A549 (cell line): ENCODE results near the gene TDRD12. TPM values are rescaled to one million over a fixed set of nuclear protein-coding genes. Genes with fewer than 3 reads are reported as not detected.

Experiments used
- ATAC-seq, 2 experiments: fragments of 200-7000 bp in 1 of 2; fragments of >200 bp in 1 of 2; cut with Nextera tagmentation in 1 of 2; cut with Tn5 transposase in 1 of 2; 3 replicates each; pipeline versions ENCODE4 v1.8.0 to v1.9.1; 2018 to 2020; ENCODE audit warnings: mild to moderate bottlenecking in 1 of 2, moderate library complexity in 1 of 2
- CTCF ChIA-PET: fragments of 300-600 bp; sonication (Branson Sonifier 250); formaldehyde crosslinking; extraction: SDS; loops from one replicate; lab custom pipeline; 2021; ENCODE audit warnings: antibody characterized with exemption, inconsistent platforms; lab: Yijun Ruan, JAX
- POLR2A ChIA-PET: fragments of 350-600 bp; formaldehyde crosslinking; extraction: SDS; loops from one replicate; lab custom pipeline; 2021; ENCODE audit warnings: antibody characterized with exemption, inconsistent platforms; lab: Yijun Ruan, JAX
- DNase-seq, 2 experiments: peaks; one replicate each; pipeline versions ENCODE4 v3.0.0 to v3.0.0-alpha.2; 2011 to 2016; ENCODE audit warnings: low read depth in 1 of 2, low spot score in 1 of 2
- FAIRE-seq: peaks from 2 replicates; lab custom pipeline; 2011; peaks lifted over from hg19 to GRCh38; lab: Jason Lieb, UNC
- H3K27ac ChIP-seq, 2 experiments: fragments of >200 bp; sonication (Bioruptor Twin); formaldehyde crosslinking; 3 replicates each; pipeline ENCODE4 v1.5.1; 2016 to 2017
- H3K4me1 ChIP-seq: fragments of >200 bp; sonication (Bioruptor Twin); formaldehyde crosslinking; 3 replicates; pipeline ENCODE4 v1.6.1; 2016
- H3K4me2 ChIP-seq: fragments of >200 bp; sonication (Bioruptor Twin); formaldehyde crosslinking; 3 replicates; pipeline ENCODE4 v1.6.1; 2016
- H3K4me3 ChIP-seq: fragments of >200 bp; sonication (Bioruptor Twin); formaldehyde crosslinking; 3 replicates; pipeline ENCODE4 v1.5.1; 2016
- H3K9me3 ChIP-seq: fragments of >200 bp; sonication (Bioruptor Twin); formaldehyde crosslinking; 3 replicates; pipeline ENCODE4 v1.6.1; 2016
- BHLHE40 ChIP-seq: IDR thresholded peaks from 2 replicates; pipeline ENCODE4 v1.6.1; 2012; ENCODE audit warnings: low read depth, low read length, inconsistent platforms
- CBX2 ChIP-seq: fragments of 200-600 bp; sonication (generic); IDR thresholded peaks from 2 replicates; pipeline ENCODE4 v1.6.1; 2016; ENCODE audit warnings: low read depth, mild to moderate bottlenecking, borderline replicate concordance
- CEBPB ChIP-seq, 2 experiments: fragments of >200 bp in 1 of 2; sonication (Bioruptor Twin) in 1 of 2; formaldehyde crosslinking in 1 of 2; IDR thresholded peaks; 2 replicates each; pipeline ENCODE4 v1.6.1; 2012 to 2016
- EHF ChIP-seq: fragments of 250-450 bp; sonication (Bioruptor Pico); IDR thresholded peaks from 2 replicates; pipeline ENCODE4 v1.5.0; 2020; ENCODE audit warnings: mild to moderate bottlenecking
- EHMT2 ChIP-seq: fragments of 200-600 bp; sonication (generic); IDR thresholded peaks from 2 replicates; pipeline ENCODE4 v1.6.1; 2016; ENCODE audit warnings: antibody characterized with exemption, low read depth, mild to moderate bottlenecking, moderate library complexity
- EP300 ChIP-seq, 2 experiments: fragments of >200 bp; sonication (Bioruptor Twin); formaldehyde crosslinking; IDR thresholded peaks; 2 replicates in 1 of 2; 3 replicates in 1 of 2; pipeline ENCODE4 v1.6.1; 2016 to 2017
- TFCP2L1 ChIP-seq: fragments of 250-450 bp; sonication (Bioruptor Pico); IDR thresholded peaks from 2 replicates; pipeline ENCODE4 v1.5.0; 2021; ENCODE audit warnings: mild to moderate bottlenecking
- ZSCAN20 ChIP-seq: fragments of 250-450 bp; sonication (Bioruptor Pico); IDR thresholded peaks from 2 replicates; pipeline ENCODE4 v1.8.0; 2022; ENCODE audit warnings: mild to moderate bottlenecking, moderate library complexity
- WGBS: methylation state at CpG from one replicate; pipeline ENCODE4 v1.1.6; 2017; ENCODE audit errors: missing lambda C conversion rate; 5-methylcytosine and 5-hydroxymethylcytosine counted together
- polyA plus RNA-seq, 4 experiments: library from polyadenylated mRNA; depleted of rRNA in 3 of 4; stranded (reverse); fragments of >200 nt; fragmentation: RNase III in 1 of 4; extraction: RNeasy Plus Mini Kit Qiagen cat#74134 plus additional on column Dnase treatment in 1 of 4; gene quantifications; 2 replicates in 3 of 4; 3 replicates in 1 of 4; pipeline ENCODE4 v1.2.3, GENCODE V29; 2011 to 2017
- TF ChIP-seq, protein P1 (sequence below): fragments of 250-450 bp; sonication (Bioruptor Pico); IDR thresholded peaks from 2 replicates; pipeline ENCODE4 v1.5.0; 2021; ENCODE audit warnings: mild to moderate bottlenecking, moderate library complexity, borderline replicate concordance
- TF ChIP-seq, protein P2 (sequence below): IDR thresholded peaks from 2 replicates; pipeline ENCODE4 v1.6.1; 2012
- TF ChIP-seq, protein P3 (sequence below): IDR thresholded peaks from 2 replicates; pipeline ENCODE4 v1.6.1; 2012
- TF ChIP-seq, protein P4 (sequence below): fragments of 150-350 bp; IDR thresholded peaks from 2 replicates; pipeline ENCODE4 v1.6.1; 2014; ENCODE audit warnings: low read depth, mild to moderate bottlenecking, low read length

TDRD12 gene
- polyA plus RNA-seq, 2 of the 4 experiments (the other 2 are of a cell fraction): 0.19 to 0.53 TPM

DNA sequence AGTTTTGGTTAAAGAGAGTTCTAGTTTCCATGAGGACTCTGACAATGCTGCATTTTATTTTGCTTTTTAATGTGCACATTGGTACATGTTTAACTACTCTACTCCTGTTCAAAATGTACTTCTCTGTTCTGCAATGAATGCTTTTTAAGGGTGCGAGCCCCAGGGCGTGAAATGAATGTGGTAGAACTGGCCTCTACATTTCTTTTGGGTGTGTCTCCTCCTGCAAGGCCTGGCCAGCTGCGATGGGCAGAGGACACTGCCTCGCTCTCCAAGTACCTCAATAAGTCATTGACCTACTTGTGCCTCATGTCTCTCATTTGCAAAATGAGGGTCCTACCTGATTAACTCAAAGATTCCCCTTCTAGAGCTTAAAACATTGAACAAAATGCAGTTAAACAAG is 37.2 kb upstream of the TDRD12 start:
- TF ChIP-seq, protein P1, sequence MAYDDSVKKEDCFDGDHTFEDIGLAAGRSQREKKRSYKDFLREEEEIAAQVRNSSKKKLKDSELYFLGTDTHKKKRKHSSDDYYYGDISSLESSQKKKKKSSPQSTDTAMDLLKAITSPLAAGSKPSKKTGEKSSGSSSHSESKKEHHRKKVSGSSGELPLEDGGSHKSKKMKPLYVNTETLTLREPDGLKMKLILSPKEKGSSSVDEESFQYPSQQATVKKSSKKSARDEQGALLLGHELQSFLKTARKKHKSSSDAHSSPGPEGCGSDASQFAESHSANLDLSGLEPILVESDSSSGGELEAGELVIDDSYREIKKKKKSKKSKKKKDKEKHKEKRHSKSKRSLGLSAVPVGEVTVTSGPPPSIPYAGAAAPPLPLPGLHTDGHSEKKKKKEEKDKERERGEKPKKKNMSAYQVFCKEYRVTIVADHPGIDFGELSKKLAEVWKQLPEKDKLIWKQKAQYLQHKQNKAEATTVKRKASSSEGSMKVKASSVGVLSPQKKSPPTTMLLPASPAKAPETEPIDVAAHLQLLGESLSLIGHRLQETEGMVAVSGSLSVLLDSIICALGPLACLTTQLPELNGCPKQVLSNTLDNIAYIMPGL (CRISPR knock-in tag): no peak
- Histone ChIP-seq H3K27ac (no peak overlapping the region), H3K4me3 (no peak overlapping the region), H3K4me1 (no peaks in the 10 kb centered on the region), H3K4me2 (no peak overlapping the region), H3K9me3 (no peaks in the 10 kb centered on the region)
- ATAC-seq (no peak), DNase-seq (no peak), FAIRE-seq (peak; percentile 97)
- WGBS: 83% methylated on average over 4 of the region's 4 CpGs
- CTCF ChIA-PET: interaction anchor here (0.8 to 1.7 kb wide), 2 partner anchors 9 to 17 kb away, joined by 3 to 8 read pairs; partner anchors contain the start of gene NUDT19
- POLR2A ChIA-PET: interaction anchor here (0.8 kb wide), 1 partner anchor 9 kb away, joined by 4 read pairs; the partner anchor contains the start of gene NUDT19

DNA sequence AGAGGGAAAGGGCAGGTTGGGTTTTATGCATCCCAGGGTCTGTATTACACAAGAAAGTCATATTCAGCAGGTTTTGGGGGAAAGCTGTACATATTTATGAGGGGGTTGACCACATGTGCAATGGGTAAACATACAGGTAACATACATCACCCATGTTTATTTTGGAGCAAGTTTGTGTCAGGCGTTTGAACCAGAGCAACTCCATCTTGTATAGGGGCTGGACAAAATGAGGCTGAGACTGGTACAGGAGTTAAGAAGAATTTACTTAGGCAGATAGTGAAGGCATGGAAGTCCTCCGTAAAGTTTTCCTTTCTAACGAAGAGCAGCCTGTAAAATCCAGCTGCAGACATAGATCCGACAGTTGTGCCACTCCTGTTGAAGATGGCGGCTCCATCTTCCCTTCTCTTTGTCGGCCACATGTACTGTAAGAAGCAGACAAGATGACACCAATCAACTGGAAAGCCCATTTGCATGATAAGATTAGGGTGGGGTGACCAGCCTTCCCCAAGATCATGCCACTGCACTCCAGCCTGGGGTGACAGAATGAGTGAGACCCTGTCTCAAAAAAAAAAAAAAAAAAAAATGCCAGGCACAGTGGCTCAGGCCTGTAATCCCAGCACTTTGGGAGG is 32.6 kb upstream of the TDRD12 start:
- no peak overlapping the region for H3K4me2 ChIP-seq
- H3K9me3 ChIP-seq: no peaks in the 10 kb centered on the region
- POLR2A ChIA-PET: no interaction called here
- no peak for ATAC-seq
- FAIRE-seq: no peak
- TF ChIP-seq CEBPB (IDR thresholded peaks at IDR 0.05) (no peak), ZSCAN20 (CRISPR knock-in tag) (no peak), EHMT2 (no peak)
- no peak for DNase-seq
- H3K4me1 ChIP-seq: peaks cover 13% of the 10 kb centered on the region
- H3K4me3 ChIP-seq: no peak overlapping the region
- no peak overlapping the region for H3K27ac ChIP-seq
- CTCF ChIA-PET: interaction anchor here (0.7 to 3.4 kb wide), 4 partner anchors 10 to 289 kb away, joined by 3 to 11 read pairs (median 6); no protein-coding TSS in a partner anchor
- 89% methylated on average over 6 of the region's 6 CpGs for WGBS

DNA sequence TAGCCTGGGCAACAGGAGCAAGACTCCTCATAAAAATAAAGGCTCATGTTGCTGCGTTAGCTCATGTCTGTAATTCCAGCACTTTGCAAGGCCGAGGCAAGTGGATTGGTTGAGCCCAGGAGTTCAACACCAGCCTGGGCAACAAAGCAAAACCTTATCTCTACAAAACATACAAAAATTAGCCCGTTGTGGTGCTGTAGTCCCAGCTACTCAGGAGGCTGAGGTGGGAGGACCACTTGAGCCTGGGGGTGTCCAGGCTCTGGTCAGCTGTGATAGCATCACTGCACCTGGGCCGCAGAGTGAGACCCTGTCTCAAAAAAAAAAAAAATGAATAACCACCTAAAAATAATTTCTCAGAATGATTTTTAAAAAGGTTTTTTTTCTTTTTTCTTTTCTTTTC is 31.9 kb upstream of the TDRD12 start:
- H3K4me1 ChIP-seq: peaks cover 13% of the 10 kb centered on the region
- no peak for TF ChIP-seq BHLHE40
- TF ChIP-seq EHMT2: no peak
- no peak for TF ChIP-seq EHF (CRISPR knock-in tag)
- TF ChIP-seq ZSCAN20 (CRISPR knock-in tag): no peak
- TF ChIP-seq, protein P1 (CRISPR knock-in tag): no peak
- DNase-seq (no peak), ATAC-seq (no peak), FAIRE-seq (no peak)
- CTCF ChIA-PET: interaction anchor here (0.6 to 3.5 kb wide), 5 partner anchors 10 to 553 kb away, joined by 3 to 13 read pairs (median 6); no protein-coding TSS in a partner anchor
- H3K4me3 ChIP-seq: no peak overlapping the region
- POLR2A ChIA-PET: no interaction called here
- H3K27ac ChIP-seq: no peak overlapping the region
- WGBS: 75% methylated on average over 4 of the region's 4 CpGs
- no peak overlapping the region for H3K4me2 ChIP-seq
- H3K9me3 ChIP-seq: no peaks in the 10 kb centered on the region

DNA sequence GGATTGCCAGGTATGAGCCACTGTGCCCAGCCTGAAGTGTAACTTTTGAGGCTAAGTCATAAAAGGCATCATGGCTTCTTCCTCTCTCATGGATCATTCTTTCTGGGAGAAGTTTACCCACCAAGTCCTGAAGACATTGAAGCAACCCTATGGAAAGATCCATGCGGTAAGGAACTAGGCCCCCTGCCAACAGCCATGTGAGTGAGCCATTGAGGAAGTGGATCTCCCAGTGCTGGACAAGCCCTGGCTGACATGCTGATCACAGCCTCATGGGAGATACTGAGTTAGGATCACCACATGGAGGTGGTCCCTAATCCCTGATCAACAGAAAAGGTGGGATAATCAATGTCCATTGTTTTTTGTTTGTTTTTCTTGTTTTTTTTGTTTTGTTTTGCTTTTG is 31.3 kb upstream of the TDRD12 start:
- Histone ChIP-seq H3K4me1 (peaks cover 19% of the 10 kb centered on the region), H3K4me3 (no peak overlapping the region), H3K9me3 (peaks cover 3% of the 10 kb centered on the region; the same call in 1 of the 3 replicates), H3K27ac (no peak overlapping the region), H3K4me2 (no peak overlapping the region)
- 78% methylated on average over 1 of the region's 1 CpG for WGBS
- ChIA-PET CTCF (interaction anchor here (0.6 to 3.5 kb wide), 7 partner anchors 11 to 553 kb away, joined by 3 to 13 read pairs (median 3); no protein-coding TSS in a partner anchor), POLR2A (no interaction called here)
- DNase-seq (no peak), ATAC-seq (no peak), FAIRE-seq (no peak)
- TF ChIP-seq EP300 (IDR thresholded peaks at IDR 0.05): no peak
- TF ChIP-seq, protein P2, sequence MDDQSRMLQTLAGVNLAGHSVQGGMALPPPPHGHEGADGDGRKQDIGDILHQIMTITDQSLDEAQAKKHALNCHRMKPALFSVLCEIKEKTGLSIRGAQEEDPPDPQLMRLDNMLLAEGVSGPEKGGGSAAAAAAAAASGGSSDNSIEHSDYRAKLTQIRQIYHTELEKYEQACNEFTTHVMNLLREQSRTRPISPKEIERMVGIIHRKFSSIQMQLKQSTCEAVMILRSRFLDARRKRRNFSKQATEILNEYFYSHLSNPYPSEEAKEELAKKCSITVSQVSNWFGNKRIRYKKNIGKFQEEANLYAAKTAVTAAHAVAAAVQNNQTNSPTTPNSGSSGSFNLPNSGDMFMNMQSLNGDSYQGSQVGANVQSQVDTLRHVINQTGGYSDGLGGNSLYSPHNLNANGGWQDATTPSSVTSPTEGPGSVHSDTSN: no peak
- TF ChIP-seq CBX2: no peak
- no peak for TF ChIP-seq TFCP2L1 (CRISPR knock-in tag)
- TF ChIP-seq, protein P3, sequence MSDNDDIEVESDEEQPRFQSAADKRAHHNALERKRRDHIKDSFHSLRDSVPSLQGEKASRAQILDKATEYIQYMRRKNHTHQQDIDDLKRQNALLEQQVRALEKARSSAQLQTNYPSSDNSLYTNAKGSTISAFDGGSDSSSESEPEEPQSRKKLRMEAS: no peak
- TF ChIP-seq, protein P4, sequence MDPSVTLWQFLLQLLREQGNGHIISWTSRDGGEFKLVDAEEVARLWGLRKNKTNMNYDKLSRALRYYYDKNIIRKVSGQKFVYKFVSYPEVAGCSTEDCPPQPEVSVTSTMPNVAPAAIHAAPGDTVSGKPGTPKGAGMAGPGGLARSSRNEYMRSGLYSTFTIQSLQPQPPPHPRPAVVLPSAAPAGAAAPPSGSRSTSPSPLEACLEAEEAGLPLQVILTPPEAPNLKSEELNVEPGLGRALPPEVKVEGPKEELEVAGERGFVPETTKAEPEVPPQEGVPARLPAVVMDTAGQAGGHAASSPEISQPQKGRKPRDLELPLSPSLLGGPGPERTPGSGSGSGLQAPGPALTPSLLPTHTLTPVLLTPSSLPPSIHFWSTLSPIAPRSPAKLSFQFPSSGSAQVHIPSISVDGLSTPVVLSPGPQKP: no peak
